HepG2 (cell line): ENCODE measurements around the gene DENND5A. TPM values are rescaled to one million over a fixed set of nuclear protein-coding genes. Genes with fewer than 3 reads are reported as not detected.

ENCODE experiments used
- ATAC-seq: fragments of 200-7000 bp; cut with Tn5 transposase; 3 replicates; pipeline ENCODE4 v1.9.1; 2020; ENCODE audit warnings: mild to moderate bottlenecking, moderate library complexity
- BruUV-seq: library from RNA; stranded (reverse); fragments of 400-500 nt; replicated peaks from 2 replicates; lab custom pipeline; 2021; lab: Mats Ljungman, UMichigan
- CTCF ChIA-PET: fragments of 300-600 bp; formaldehyde crosslinking; extraction: SDS; loops from one replicate; lab custom pipeline; 2021; ENCODE audit warnings: low total read pairs, inconsistent platforms, low intra/inter-chr PET ratio; lab: Yijun Ruan, JAX
- POLR2A ChIA-PET: fragments of 350-600 bp; sonication (Branson Sonifier 250); formaldehyde crosslinking; loops from one replicate; lab custom pipeline; 2020; ENCODE audit warnings: antibody characterized with exemption, inconsistent platforms; lab: Yijun Ruan, JAX
- DNase-seq: peaks from one replicate; pipeline ENCODE4 v3.0.0-alpha.2; 2015; ENCODE audit warnings: low spot score
- FAIRE-seq: peaks from 3 replicates; lab custom pipeline; 2011; peaks lifted over from hg19 to GRCh38; lab: Jason Lieb, UNC
- H2AFZ ChIP-seq: one replicate; pipeline ENCODE4 v1.6.1; 2011; ENCODE audit warnings: low read length, inconsistent platforms
- H3K27ac ChIP-seq: fragments of 300-600 bp; 3 replicates; pipeline ENCODE4 v1.8.0; 2011; ENCODE audit warnings: mixed run types, mild to moderate bottlenecking, mixed read lengths, low read length, inconsistent platforms; ENCODE audit not compliant: insufficient read depth; ENCODE audit errors: extremely low read length
- H3K27me3 ChIP-seq, 2 experiments: fragments of 200-600 bp in 1 of 2; 2 replicates in 1 of 2; 3 replicates in 1 of 2; pipeline versions ENCODE4 v1.6.0 to v1.8.0; 2011; ENCODE audit warnings: low read length in 2 of 2, mild to moderate bottlenecking in 2 of 2, moderate library complexity in 2 of 2, inconsistent platforms in 1 of 2; ENCODE audit not compliant: insufficient read depth in 2 of 2, control insufficient read depth in 1 of 2
- H3K36me3 ChIP-seq, 2 experiments: fragments of 200-600 bp in 1 of 2; replicated peaks in 1 of 2; 2 replicates in 1 of 2; 3 replicates in 1 of 2; pipeline versions ENCODE4 v1.5.1 to v1.8.0; 2011; ENCODE audit warnings: low read length in 2 of 2, inconsistent platforms in 1 of 2; ENCODE audit not compliant: insufficient read depth in 2 of 2, control insufficient read depth in 1 of 2
- H3K4me1 ChIP-seq: 2 replicates; pipeline ENCODE4 v1.5.1; 2012; ENCODE audit warnings: low read length, inconsistent platforms; ENCODE audit not compliant: insufficient read depth
- H3K4me2 ChIP-seq: 2 replicates; pipeline ENCODE4 v1.6.0; 2011; ENCODE audit warnings: low read depth, low read length, inconsistent platforms
- H3K4me3 ChIP-seq, 3 experiments: fragments of 200-600 bp in 1 of 3; sonication (generic), shearing (Covaris generic) in 1 of 3; replicated peaks in 1 of 3; 2 replicates each; pipeline ENCODE4 v1.5.1; 2011 to 2016; ENCODE audit warnings: low read length in 3 of 3, inconsistent platforms in 2 of 3, low read depth in 2 of 3, mild to moderate bottlenecking in 2 of 3, control low read depth in 1 of 3, mixed read lengths in 1 of 3; ENCODE audit not compliant: insufficient read depth in 1 of 3
- H3K79me2 ChIP-seq: one replicate; pipeline ENCODE4 v1.6.1; 2011; ENCODE audit warnings: low read length, inconsistent platforms; ENCODE audit not compliant: insufficient read depth
- H3K9ac ChIP-seq: 2 replicates; pipeline ENCODE4 v1.6.0; 2011; ENCODE audit warnings: mild to moderate bottlenecking, low read depth, low read length, inconsistent platforms; ENCODE audit not compliant: insufficient read depth
- H3K9me3 ChIP-seq: 2 replicates; pipeline ENCODE4 v1.5.1; 2012; ENCODE audit warnings: mild to moderate bottlenecking, low read length
- H4K20me1 ChIP-seq: 2 replicates; pipeline ENCODE4 v1.6.0; 2011; ENCODE audit warnings: inconsistent platforms, mild to moderate bottlenecking, low read length, moderate library complexity; ENCODE audit not compliant: insufficient read depth
- ADNP ChIP-seq: sonication (generic); formaldehyde crosslinking; IDR thresholded peaks from 2 replicates; pipeline ENCODE4 v1.4.0; 2020; ENCODE audit warnings: missing genetic modification reagents
- ATF4 ChIP-seq, 2 experiments: fragments of 450-650 bp in 1 of 2; sonication (generic) in 1 of 2; formaldehyde crosslinking; IDR thresholded peaks; 2 replicates each; pipeline versions ENCODE4 v1.5.0 to v1.8.0; 2020 to 2022; ENCODE audit warnings: mild to moderate bottlenecking in 1 of 2, missing genetic modification reagents in 1 of 2
- CC2D1A ChIP-seq: sonication (generic); formaldehyde crosslinking; IDR thresholded peaks from 2 replicates; pipeline ENCODE4 v1.8.1; 2023; ENCODE audit warnings: mild to moderate bottlenecking, missing genetic modification reagents
- EP300 ChIP-seq, 3 experiments: sonication (generic) in 1 of 3; formaldehyde crosslinking in 1 of 3; IDR thresholded peaks; 2 replicates each; pipeline versions ENCODE4 v1.5.1 to v1.6.1; 2011 to 2020; ENCODE audit warnings: low read depth in 2 of 3, low read length in 2 of 3, borderline replicate concordance in 1 of 3, improper control_type of control experiment in 1 of 3, mild to moderate bottlenecking in 1 of 3, missing genetic modification reagents in 1 of 3, moderate library complexity in 1 of 3
- HNRNPK ChIP-seq: fragments of 200-400 bp; formaldehyde crosslinking; IDR thresholded peaks from 2 replicates; pipeline ENCODE4 v1.6.1; 2018; ENCODE audit warnings: low read length, low read depth, moderate library complexity, mild to moderate bottlenecking; ENCODE audit not compliant: poor library complexity, severe bottlenecking
- HOXD1 ChIP-seq: sonication (generic); formaldehyde crosslinking; IDR thresholded peaks from 2 replicates; pipeline ENCODE4 v1.5.0; 2020; ENCODE audit warnings: missing genetic modification reagents
- NR2C2 ChIP-seq: sonication (generic); formaldehyde crosslinking; IDR thresholded peaks from 2 replicates; pipeline ENCODE4 v1.4.0; 2020; ENCODE audit warnings: missing genetic modification reagents, mild to moderate bottlenecking, moderate library complexity, borderline replicate concordance
- PBX2 ChIP-seq: IDR thresholded peaks from 2 replicates; pipeline ENCODE4 v1.6.1; 2016; ENCODE audit warnings: control low read depth
- SNAPC5 ChIP-seq: sonication (generic); formaldehyde crosslinking; IDR thresholded peaks from 2 replicates; pipeline ENCODE4 v1.8.1; 2023; ENCODE audit warnings: mild to moderate bottlenecking, missing genetic modification reagents, borderline replicate concordance
- SRSF1 ChIP-seq: fragments of 200-400 bp; formaldehyde crosslinking; optimal IDR thresholded peaks from 2 replicates; pipeline ENCODE3; 2017; ENCODE audit warnings: mild to moderate bottlenecking, low read depth, low read length, moderate library complexity
- SSRP1 ChIP-seq: IDR thresholded peaks from 2 replicates; pipeline ENCODE4 v1.6.1; 2016; ENCODE audit warnings: control low read depth
- THAP11 ChIP-seq: IDR thresholded peaks from 2 replicates; pipeline ENCODE4 v1.6.1; 2016; ENCODE audit warnings: missing biosample characterization, missing genetic modification reagents
- TOPORS ChIP-seq: sonication (generic); formaldehyde crosslinking; IDR thresholded peaks from 2 replicates; pipeline ENCODE4 v1.8.0; 2023; ENCODE audit warnings: mild to moderate bottlenecking, missing genetic modification reagents
- ZEB1 ChIP-seq: IDR thresholded peaks from 2 replicates; pipeline ENCODE4 v1.6.1; 2012; ENCODE audit warnings: mild to moderate bottlenecking, low read depth, inconsistent platforms; ENCODE audit not compliant: insufficient replicate concordance
- ZNF121 ChIP-seq: sonication (generic); formaldehyde crosslinking; IDR thresholded peaks from 2 replicates; pipeline ENCODE4 v1.5.0; 2020; ENCODE audit warnings: mild to moderate bottlenecking, missing genetic modification reagents
- ZNF234 ChIP-seq: sonication (generic); formaldehyde crosslinking; conservative IDR thresholded peaks from 2 replicates; pipeline ENCODE4 v1.5.1; 2020; ENCODE audit warnings: mild to moderate bottlenecking, missing genetic modification reagents
- ZNF331 ChIP-seq: sonication (generic); formaldehyde crosslinking; IDR thresholded peaks from 2 replicates; pipeline ENCODE4 v1.4.0; 2020; ENCODE audit warnings: missing genetic modification reagents
- ZNF496 ChIP-seq: sonication (generic); formaldehyde crosslinking; IDR thresholded peaks from 2 replicates; pipeline ENCODE4 v1.8.1; 2023; ENCODE audit warnings: mild to moderate bottlenecking, moderate library complexity, missing genetic modification reagents; ENCODE audit not compliant: insufficient replicate concordance
- ZNF546 ChIP-seq: sonication (generic); formaldehyde crosslinking; conservative IDR thresholded peaks from 2 replicates; pipeline ENCODE4 v1.8.1; 2023; ENCODE audit warnings: mild to moderate bottlenecking, missing genetic modification reagents
- ZNF570 ChIP-seq: sonication (generic); formaldehyde crosslinking; IDR thresholded peaks from 2 replicates; pipeline ENCODE4 v1.4.0; 2020; ENCODE audit warnings: mild to moderate bottlenecking, missing genetic modification reagents, borderline replicate concordance
- WGBS: methylation state at CpG from one replicate; pipeline ENCODE4 v1.1.6; 2017; ENCODE audit warnings: low lambda C conversion rate; 5-methylcytosine and 5-hydroxymethylcytosine counted together
- in situ Hi-C: cut with HindIII; loops from 2 replicates; pipeline ENCODE4 v1.10.0; 2017; ENCODE audit warnings: low pct_unique_long_range_greater_than_20kb; ENCODE audit not compliant: extremely low pct_ligation_motif_present
- intact Hi-C: fragments of 100-400 bp; cut with micrococcal nuclease; formaldehyde crosslinking; loops from one replicate; pipeline ENCODE4 v1.10.0; 2022; ENCODE audit not compliant: unreplicated experiment
- polyA plus RNA-seq, 8 experiments: library from polyadenylated mRNA; depleted of rRNA in 3 of 8; stranded (reverse) in 7 of 8; unstranded in 1 of 8; fragments of >200 nt; fragmentation: Illumina TruSeq in 4 of 8; extraction: Trizol in 4 of 8; gene quantifications; 2 replicates each; pipeline versions ENCODE4 v1.2.1 to v1.2.3, GENCODE V29; 2011 to 2016; ENCODE audit warnings: low read depth in 4 of 8, missing spikeins in 1 of 8, mixed read lengths in 1 of 8; ENCODE audit not compliant: insufficient read depth in 1 of 8
- total RNA-seq, 5 experiments: library from RNA; depleted of rRNA; stranded (reverse); fragments of >200 nt; fragmentation: Illumina TruSeq; extraction: Trizol; gene quantifications; 2 replicates each; pipeline ENCODE4 v1.2.3, GENCODE V29; 2016; ENCODE audit warnings: low read depth in 1 of 5

DENND5A gene
- total and polyA plus RNA-seq, 2 of the 13 experiments (the other 11 are each of a cell fraction or from before 2014, with no cell fraction given) = 63.3 to 145 TPM

GRCh38 chr11:9301720-9302119 is 36.6 kb upstream of the DENND5A start (continued):
- TF ChIP-seq ATF4 (CRISPR knock-in tag; IDR thresholded peaks at IDR 0.05) (no peak), THAP11 (no peak), HNRNPK (no peak), ZNF331 (no peak), ZNF570 (CRISPR knock-in tag) (no peak), ZNF234 (no peak), SRSF1 (no peak), EP300 (IDR thresholded peaks at IDR 0.05; ENCODE audit: low read depth in 2 of 2, low read length in 2 of 2) (no peak), EP300 (CRISPR knock-in tag; IDR thresholded peaks at IDR 0.05; ENCODE audit: borderline replicate concordance) (no peak), CC2D1A (CRISPR knock-in tag) (no peak), NR2C2 (CRISPR knock-in tag) (no peak)
- TF ChIP-seq, all 625 proteins: peak for 0

GRCh38 chr11:9293646-9294045 is 28.5 kb upstream of the DENND5A start:
- in situ Hi-C loops (no loop called here), intact Hi-C loops (no loop called here)
- no peak overlapping the region for H3K4me3 ChIP-seq
- no peaks in the 10 kb centered on the region for H3K9me3 ChIP-seq
- FAIRE-seq (no peak), ATAC-seq (no peak), DNase-seq (no peak)
- over 99% methylated on average over 7 of the region's 7 CpGs for WGBS
- BruUV-seq = no TSS peak
- no peak overlapping the region for H3K4me2 ChIP-seq
- no peaks in the 10 kb centered on the region for H4K20me1 ChIP-seq
- peaks cover 9% of the 10 kb centered on the region for H3K4me1 ChIP-seq
- no peak overlapping the region for H3K27ac ChIP-seq
- no peaks in the 10 kb centered on the region for H3K27me3 ChIP-seq
- no peak overlapping the region for H2AFZ ChIP-seq
- ChIA-PET POLR2A (interaction anchor here (1.0 kb wide), 1 partner anchor 24 kb away, joined by 3 read pairs; no protein-coding TSS in a partner anchor), CTCF (no interaction called here)
- H3K9ac ChIP-seq = no peak overlapping the region
- peaks cover 4 to 28% of the 10 kb centered on the region in 2 experiments; a peak in 2 of 5 replicates for H3K36me3 ChIP-seq
- H3K79me2 ChIP-seq = peaks cover 6% of the 10 kb centered on the region
- TF ChIP-seq PBX2 (CRISPR knock-in tag) (no peak), ZNF546 (CRISPR knock-in tag) (no peak), ADNP (no peak), SNAPC5 (CRISPR knock-in tag) (no peak), ZNF234 (no peak), TOPORS (CRISPR knock-in tag) (no peak), ZEB1 (no peak), ZNF496 (CRISPR knock-in tag) (no peak), SSRP1 (CRISPR knock-in tag) (no peak), HOXD1 (no peak), ZNF121 (CRISPR knock-in tag) (no peak)
